NT2/D1 (cell line): ENCODE results near the gene SLC44A4.
"Not testable (repeated sequence)": the region's sequence is repeated elsewhere in the genome, so short reads cannot be mapped to it uniquely, and the experiment has no call there.

ENCODE experiments used
- DNase-seq: peaks from one replicate; pipeline ENCODE4 v3.0.0-alpha.2; 2011; ENCODE audit warnings: low read depth, low spot score
- H3K27me3 ChIP-seq: 2 replicates; pipeline ENCODE4 v1.6.0; 2011; ENCODE audit warnings: mild to moderate bottlenecking; ENCODE audit not compliant: insufficient read length, insufficient read depth
- H3K36me3 ChIP-seq: 2 replicates; pipeline ENCODE4 v1.6.1; 2011; ENCODE audit warnings: mild to moderate bottlenecking, low read length, mixed read lengths; ENCODE audit not compliant: insufficient read depth, insufficient read length
- H3K4me1 ChIP-seq: 2 replicates; pipeline ENCODE4 v1.5.1; 2011; ENCODE audit not compliant: insufficient read depth, insufficient read length
- H3K4me3 ChIP-seq: 2 replicates; pipeline ENCODE4 v1.5.1; 2011; ENCODE audit warnings: low read depth; ENCODE audit not compliant: insufficient read length
- H3K9ac ChIP-seq: 2 replicates; pipeline ENCODE4 v1.6.0; 2011; ENCODE audit warnings: low read depth; ENCODE audit not compliant: insufficient read length
- H3K9me3 ChIP-seq: 2 replicates; pipeline ENCODE4 v1.5.1; 2011; ENCODE audit warnings: mild to moderate bottlenecking, low read length; ENCODE audit not compliant: insufficient read depth
- SUZ12 ChIP-seq: IDR thresholded peaks from 2 replicates; pipeline ENCODE4 v1.6.1; 2011; ENCODE audit not compliant: insufficient read length, insufficient read depth; ENCODE audit errors: extremely low read depth
- YY1 ChIP-seq: IDR thresholded peaks from 2 replicates; pipeline ENCODE4 v1.6.1; 2011; ENCODE audit not compliant: insufficient read length, insufficient read depth
- ZNF274 ChIP-seq: IDR thresholded peaks from 2 replicates; pipeline ENCODE4 v1.6.1; 2011; ENCODE audit warnings: mild to moderate bottlenecking, low read depth, low read length

Gene SLC44A4

GRCh38 chr6:31821301-31822035 lies 57.3 kb downstream of the SLC44A4 start:
- Histone ChIP-seq H3K9me3 (no peaks in the 10 kb centered on the region; the same call in 1 of the 2 replicates), H3K4me3 (peak overlapping the region; percentile 49), H3K36me3 (peaks cover 10% of the 10 kb centered on the region), H3K4me1 (no peaks in the 10 kb centered on the region), H3K9ac (peak overlapping the region; percentile 80), H3K27me3 (no peaks in the 10 kb centered on the region)
- no peak for TF ChIP-seq ZNF274
- no peak for TF ChIP-seq YY1
- no peak for TF ChIP-seq SUZ12
- DNase-seq: no peak

GRCh38 chr6:31820399-31820798 lies 58.4 kb downstream of the SLC44A4 start:
- not testable (repeated sequence) for H3K27me3 ChIP-seq, H3K9me3 ChIP-seq, DNase-seq, H3K9ac ChIP-seq, H3K4me1 ChIP-seq, H3K36me3 ChIP-seq, H3K4me3 ChIP-seq

GRCh38 chr6:31819871-31820299 lies 58.9 kb downstream of the SLC44A4 start:
- no peak for TF ChIP-seq SUZ12
- no peak for TF ChIP-seq YY1
- TF ChIP-seq ZNF274: no peak
- Histone ChIP-seq H3K36me3 (peaks cover 10% of the 10 kb centered on the region), H3K4me1 (no peaks in the 10 kb centered on the region), H3K27me3 (no peaks in the 10 kb centered on the region), H3K4me3 (no peak overlapping the region), H3K9me3 (no peaks in the 10 kb centered on the region; the same call in 1 of the 2 replicates), H3K9ac (no peak overlapping the region)
- DNase-seq: no peak

GRCh38 chr6:31817929-31818511 lies 60.8 kb downstream of the SLC44A4 start:
- H3K9me3 ChIP-seq, H3K27me3 ChIP-seq, H3K36me3 ChIP-seq, H3K9ac ChIP-seq, H3K4me1 ChIP-seq, DNase-seq: not testable (repeated sequence)
- H3K4me3 ChIP-seq: peak overlapping the region; percentile 11

- not testable (repeated sequence) for DNase-seq, H3K36me3 ChIP-seq, H3K4me3 ChIP-seq, H3K9me3 ChIP-seq, H3K27me3 ChIP-seq, H3K9ac ChIP-seq, H3K4me1 ChIP-seq
Measured at GRCh38 chr6:31817133-31817928, 61.5 kb downstream of the SLC44A4 start.

- peak; percentile 85 for DNase-seq
- no peaks in the 10 kb centered on the region for H3K4me1 ChIP-seq
- H3K9me3 ChIP-seq: no peaks in the 10 kb centered on the region; the same call in 1 of the 2 replicates
- peak within 1 kb of the TSS; percentile 60 for H3K4me3 ChIP-seq
- no peaks in the 10 kb centered on the region for H3K27me3 ChIP-seq
- peaks cover 10% of the 10 kb centered on the region for H3K36me3 ChIP-seq
- TF ChIP-seq YY1: no peak
- TF ChIP-seq ZNF274: no peak
- no peak for TF ChIP-seq SUZ12
- H3K9ac ChIP-seq: peak within 1 kb of the TSS; percentile 82
Measured at GRCh38 chr6:31815025-31815838, 63.6 kb downstream of the SLC44A4 start, which contains the start of the genes HSPA1A and HSPA1L. TSS of gene HSPA1A (plus strand) at chr6:31815543. CDS start at chr6:31815757, 214 bp downstream. TSS of gene HSPA1L (minus strand) at chr6:31815283. CDS start at chr6:31811972, 3,311 bp downstream.

- H3K27me3 ChIP-seq: no peaks in the 10 kb centered on the region
- peak overlapping the region; percentile 30 for H3K4me3 ChIP-seq
- peak; percentile 92 for DNase-seq
- TF ChIP-seq SUZ12 (no peak), YY1 (no peak), ZNF274 (no peak)
- H3K36me3 ChIP-seq: peaks cover 10% of the 10 kb centered on the region
- no peaks in the 10 kb centered on the region for H3K4me1 ChIP-seq
- no peaks in the 10 kb centered on the region; the same call in 1 of the 2 replicates for H3K9me3 ChIP-seq
- H3K9ac ChIP-seq: peak overlapping the region; percentile 42
Measured at GRCh38 chr6:31814677-31815024, 64.1 kb downstream of the SLC44A4 start.
